ENCODE data around the gene AJAP1. TPM values are rescaled to one million over a fixed set of nuclear protein-coding genes. Genes with fewer than 3 reads are reported as not detected.

AJAP1 gene
- total and polyA plus RNA-seq, 2 donors (not counting 1 experiment from before 2014, with no cell fraction given) = 0.01 TPM; not detected in 1

- H3K9ac ChIP-seq (ENCODE audit: insufficient read depth, low read length) = no peak overlapping the region
- no peak overlapping the region for H3K4me2 ChIP-seq (ENCODE audit: extremely low read depth, insufficient read depth, low read length)
- DNase-seq (ENCODE audit: low read depth in 2 of 2) = peak in 1 of 2 donors; percentile 17
- H4K20me1 ChIP-seq (ENCODE audit: control insufficient read depth, extremely low read depth, insufficient read depth, low read length) = no peaks in the 10 kb centered on the region
- no peaks in the 10 kb centered on the region for H3K27me3 ChIP-seq (ENCODE audit: control insufficient read depth, insufficient read depth, low read length)
- no peak overlapping the region for H2AFZ ChIP-seq (ENCODE audit: low read length)
- no peak overlapping the region for H3K4me3 ChIP-seq (replicated peaks in 1 of 4; ENCODE audit: control extremely low read depth in 1 of 4, insufficient read depth in 1 of 4, low read depth in 3 of 4, low read length in 4 of 4)
- no peaks in the 10 kb centered on the region for H3K4me1 ChIP-seq (ENCODE audit: control insufficient read depth, extremely low read depth, insufficient read depth, low read length)
- H3K27ac ChIP-seq (ENCODE audit: insufficient read depth, low read length) = no peak overlapping the region
- H3K9me3 ChIP-seq (ENCODE audit: control insufficient read depth, insufficient read depth, low read depth, low read length) = no peaks in the 10 kb centered on the region
- H3K36me3 ChIP-seq (ENCODE audit: control insufficient read depth, insufficient read depth, low read length) = no peaks in the 10 kb centered on the region
- TF ChIP-seq EZH2 (IDR thresholded peaks at IDR 0.05; ENCODE audit: low read length, missing control alignments) (no peak), CTCF (conservative IDR thresholded peaks at IDR 0.05 in 1 of 2, IDR thresholded peaks at IDR 0.05 in 1 of 2; ENCODE audit: low read depth in 1 of 2, low read length in 2 of 2) (no peak)
- no peaks in the 10 kb centered on the region for H3K79me2 ChIP-seq (ENCODE audit: control insufficient read depth, insufficient read depth, low read length)
These were observed 29.7 kb downstream of the AJAP1 start for GRCh38 chr1:4684136-4684535.

DNA sequence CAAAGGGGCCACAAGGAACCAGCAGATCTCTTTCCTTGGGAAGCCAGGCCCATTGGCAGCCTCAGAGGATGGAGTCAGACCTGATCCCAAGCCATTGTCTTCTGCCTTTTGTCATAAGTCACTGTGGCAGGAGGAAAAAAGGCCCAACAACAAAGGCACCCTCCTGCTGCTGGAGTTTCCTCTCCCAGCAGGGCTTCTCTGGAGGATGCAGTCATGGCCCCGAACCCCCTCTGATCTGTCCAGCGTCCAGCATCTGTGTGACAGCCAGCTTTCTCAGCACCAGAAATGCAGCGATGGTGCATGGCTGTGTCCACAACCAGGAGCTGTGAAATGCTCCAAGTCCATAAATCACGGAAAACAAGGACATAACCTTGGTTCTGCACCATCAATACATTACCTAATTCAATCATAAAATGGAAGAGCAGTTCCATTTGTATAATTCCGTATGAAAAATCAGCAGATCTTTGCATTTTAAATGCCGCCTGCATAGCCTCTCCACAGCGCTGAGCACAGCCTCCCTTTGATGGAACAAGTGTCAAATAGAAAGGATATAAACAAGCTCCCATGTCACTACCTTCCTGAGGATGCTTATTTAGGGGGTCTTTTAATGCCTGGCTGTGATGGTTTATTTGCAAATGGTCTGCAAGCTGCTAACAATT, 30.6 kb downstream of the AJAP1 start:
- Histone ChIP-seq H3K4me1 (ENCODE audit: control insufficient read depth, extremely low read depth, insufficient read depth, low read length) (no peaks in the 10 kb centered on the region), H4K20me1 (ENCODE audit: control insufficient read depth, extremely low read depth, insufficient read depth, low read length) (no peaks in the 10 kb centered on the region), H3K27me3 (ENCODE audit: control insufficient read depth, insufficient read depth, low read length) (no peaks in the 10 kb centered on the region), H3K36me3 (ENCODE audit: control insufficient read depth, insufficient read depth, low read length) (no peaks in the 10 kb centered on the region), H3K9ac (ENCODE audit: insufficient read depth, low read length) (no peak overlapping the region), H3K9me3 (ENCODE audit: control insufficient read depth, insufficient read depth, low read depth, low read length) (no peaks in the 10 kb centered on the region), H3K79me2 (ENCODE audit: control insufficient read depth, insufficient read depth, low read length) (no peaks in the 10 kb centered on the region), H2AFZ (ENCODE audit: low read length) (no peak overlapping the region), H3K4me2 (ENCODE audit: extremely low read depth, insufficient read depth, low read length) (no peak overlapping the region), H3K4me3 (replicated peaks in 1 of 4; ENCODE audit: control extremely low read depth in 1 of 4, insufficient read depth in 1 of 4, low read depth in 3 of 4, low read length in 4 of 4) (no peak overlapping the region), H3K27ac (ENCODE audit: insufficient read depth, low read length) (no peak overlapping the region)
- TF ChIP-seq CTCF (conservative IDR thresholded peaks at IDR 0.05 in 1 of 2, IDR thresholded peaks at IDR 0.05 in 1 of 2; ENCODE audit: low read depth in 1 of 2, low read length in 2 of 2) = no peak
- DNase-seq (ENCODE audit: low read depth in 2 of 2) = no peak

GRCh38 chr1:4685523-4685865, 31.1 kb downstream of the AJAP1 start:
- H3K9me3 ChIP-seq (ENCODE audit: control insufficient read depth, insufficient read depth, low read depth, low read length) = no peaks in the 10 kb centered on the region

More at GRCh38 chr1:4685523-4685865, 31.1 kb downstream of the AJAP1 start:
- H3K79me2 ChIP-seq (ENCODE audit: control insufficient read depth, insufficient read depth, low read length) = no peaks in the 10 kb centered on the region
- H3K4me3 ChIP-seq (replicated peaks in 1 of 4; ENCODE audit: control extremely low read depth in 1 of 4, insufficient read depth in 1 of 4, low read depth in 3 of 4, low read length in 4 of 4) = no peak overlapping the region
- no peak overlapping the region for H3K9ac ChIP-seq (ENCODE audit: insufficient read depth, low read length)
- no peak overlapping the region for H3K27ac ChIP-seq (ENCODE audit: insufficient read depth, low read length)
- H3K4me1 ChIP-seq (ENCODE audit: control insufficient read depth, extremely low read depth, insufficient read depth, low read length) = no peaks in the 10 kb centered on the region
- H3K36me3 ChIP-seq (ENCODE audit: control insufficient read depth, insufficient read depth, low read length) = no peaks in the 10 kb centered on the region
- DNase-seq (ENCODE audit: low read depth in 2 of 2) = no peak
- H4K20me1 ChIP-seq (ENCODE audit: control insufficient read depth, extremely low read depth, insufficient read depth, low read length) = no peaks in the 10 kb centered on the region
- H3K27me3 ChIP-seq (ENCODE audit: control insufficient read depth, insufficient read depth, low read length) = no peaks in the 10 kb centered on the region
- no peak overlapping the region for H3K4me2 ChIP-seq (ENCODE audit: extremely low read depth, insufficient read depth, low read length)
- no peak overlapping the region for H2AFZ ChIP-seq (ENCODE audit: low read length)
- TF ChIP-seq CTCF (conservative IDR thresholded peaks at IDR 0.05 in 1 of 2, IDR thresholded peaks at IDR 0.05 in 1 of 2; ENCODE audit: low read depth in 1 of 2, low read length in 2 of 2) = no peak

Measured in fibroblast of lung (primary cell).